AML-193 (cell line): ENCODE results near the gene SPTB.

Experiments
- DNase-seq, 2 experiments: peaks; one replicate each; lab custom pipeline; 2025; lab: John Stamatoyannopoulos, UW

Gene SPTB

DNA sequence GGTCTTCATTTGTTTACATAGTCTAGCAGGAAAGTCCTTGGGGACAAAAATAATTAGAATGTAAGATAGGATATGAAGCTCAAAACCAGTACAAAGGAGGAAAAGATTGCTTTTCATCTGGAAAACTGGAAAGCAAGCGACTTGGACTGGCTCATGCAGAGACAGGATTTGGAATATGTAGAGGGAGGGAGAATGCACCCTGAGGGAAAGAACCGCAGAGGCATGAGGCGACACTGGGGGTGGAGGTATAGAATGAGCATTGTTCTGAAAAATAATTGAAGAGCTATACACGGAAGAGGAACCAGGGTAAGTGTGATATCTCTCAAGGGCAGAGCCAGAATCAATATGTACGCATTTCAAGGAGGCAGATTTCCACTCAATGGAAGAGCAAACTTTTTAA lies 90.0 kb downstream of the SPTB start:
- DNase-seq, result no peak

DNA sequence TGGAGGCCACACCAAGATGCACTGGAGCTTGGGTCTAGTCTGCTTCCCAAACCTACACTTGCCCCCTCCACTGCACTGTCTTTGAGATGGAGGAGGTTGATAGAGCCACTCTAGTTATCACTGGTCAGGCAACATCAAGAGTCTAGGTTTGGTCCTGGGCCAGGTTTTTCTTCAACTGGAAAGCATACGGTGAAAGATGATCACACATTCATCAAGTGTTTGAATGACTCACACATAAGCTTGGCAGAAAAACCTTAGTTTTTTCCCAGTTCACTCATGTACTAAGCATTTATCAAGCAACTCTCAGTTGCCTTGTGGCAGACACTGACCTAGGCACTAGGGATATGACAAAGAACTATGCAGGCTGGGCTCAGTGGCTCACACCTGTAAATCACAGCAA lies 91.0 kb downstream of the SPTB start:
- DNase-seq, result no peak

GRCh38 chr14:64787619-64788018 lies 92.1 kb downstream of the SPTB start:
- no peak for DNase-seq

- DNase-seq, result no peak
These were observed 93.2 kb downstream of the SPTB start for GRCh38 chr14:64786296-64787149.

- DNase-seq, result no peak
These were observed 95.7 kb downstream of the SPTB start for GRCh38 chr14:64784006-64784405.

- DNase-seq, result no peak
These were observed 97.5 kb downstream of the SPTB start for GRCh38 chr14:64782196-64782595.

DNA sequence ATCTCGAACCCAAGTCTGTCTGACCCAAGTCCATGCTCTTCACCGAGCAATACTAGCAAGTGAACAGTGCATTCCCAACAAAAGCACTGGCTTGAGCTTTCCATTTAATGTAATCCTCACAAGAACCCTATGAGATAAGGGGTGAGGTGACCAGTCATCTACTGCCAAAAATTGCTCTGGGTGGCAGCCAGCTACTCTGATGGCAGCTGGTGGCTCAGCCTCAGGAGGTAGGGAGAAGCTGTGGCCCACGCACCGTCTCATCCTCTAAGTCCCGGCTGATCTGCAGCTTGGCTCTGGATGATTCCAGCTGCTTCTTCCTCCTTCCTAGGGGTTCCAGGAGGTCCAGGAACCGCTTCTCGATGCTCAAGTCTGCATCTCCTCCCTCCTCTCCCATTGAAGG lies 100.2 kb downstream of the SPTB start:
- no peak for DNase-seq

DNA sequence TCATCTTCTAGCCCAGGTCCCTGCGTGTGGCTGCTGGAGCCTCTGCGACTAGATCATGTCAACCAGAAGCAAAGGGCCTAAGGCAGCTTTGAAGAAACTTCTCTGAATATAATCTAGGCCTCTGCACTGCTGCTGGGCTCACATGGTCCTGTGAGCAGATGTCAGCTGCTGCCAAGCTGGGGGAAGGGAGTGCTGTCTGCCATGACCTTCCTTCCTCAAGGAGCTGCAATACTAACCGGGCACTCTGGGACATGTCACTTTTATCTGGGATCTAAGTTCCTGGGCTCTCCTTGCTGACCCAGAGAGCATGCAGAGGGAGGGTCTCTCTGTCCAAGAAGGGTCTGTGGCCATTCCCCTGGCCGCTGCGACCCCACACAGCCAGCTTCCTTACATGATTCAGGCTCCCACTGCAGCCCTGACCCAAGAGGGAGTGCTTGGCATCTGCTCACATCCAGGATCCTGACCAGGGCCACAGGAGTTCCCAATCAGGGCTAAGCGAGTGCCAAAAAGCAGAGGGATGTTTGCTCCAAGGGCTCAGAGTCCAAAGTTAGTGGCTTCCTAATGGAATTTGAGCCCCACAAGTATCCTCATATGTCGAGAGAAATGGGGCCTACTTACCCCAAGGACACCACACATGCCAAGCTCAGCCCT lies 101.5 kb downstream of the SPTB start:
- DNase-seq, result no peak

GRCh38 chr14:64777461-64777860 lies 102.2 kb downstream of the SPTB start:
- DNase-seq, result no peak

DNA sequence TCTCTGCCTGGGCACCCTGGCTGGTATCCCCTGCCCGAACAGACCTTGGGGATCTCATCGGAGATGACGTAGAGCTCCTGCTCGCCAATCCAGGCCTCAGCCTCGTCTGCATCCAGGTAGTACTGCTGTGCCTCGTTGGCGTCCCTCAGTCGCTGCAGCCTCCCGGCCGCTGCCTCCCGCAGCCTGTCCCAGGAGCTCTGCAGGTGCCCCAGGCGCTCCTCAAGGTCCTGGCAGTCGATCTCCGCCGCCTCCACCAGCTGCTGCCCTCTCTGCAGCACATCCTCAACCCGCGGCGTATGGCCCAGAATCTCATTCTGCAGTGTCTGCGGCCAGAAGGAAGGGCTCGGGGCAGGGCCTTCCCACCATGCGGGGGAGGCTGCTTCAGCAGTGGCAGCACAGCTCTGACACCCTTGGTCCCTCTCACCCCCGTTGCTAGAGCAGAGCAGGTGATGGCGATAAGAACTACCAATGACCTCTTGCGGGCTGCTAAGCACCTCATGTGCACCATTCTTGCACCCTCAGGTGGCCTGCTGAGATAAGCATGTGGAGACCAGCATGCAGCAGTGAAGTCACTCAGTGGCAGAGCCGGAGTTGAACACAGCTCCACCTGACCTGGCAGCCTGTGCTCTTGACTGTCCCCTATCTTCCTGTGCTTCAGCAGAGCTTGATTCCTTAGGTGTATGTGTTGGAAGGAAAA lies 104.5 kb downstream of the SPTB start:
- DNase-seq, result no peak

DNA sequence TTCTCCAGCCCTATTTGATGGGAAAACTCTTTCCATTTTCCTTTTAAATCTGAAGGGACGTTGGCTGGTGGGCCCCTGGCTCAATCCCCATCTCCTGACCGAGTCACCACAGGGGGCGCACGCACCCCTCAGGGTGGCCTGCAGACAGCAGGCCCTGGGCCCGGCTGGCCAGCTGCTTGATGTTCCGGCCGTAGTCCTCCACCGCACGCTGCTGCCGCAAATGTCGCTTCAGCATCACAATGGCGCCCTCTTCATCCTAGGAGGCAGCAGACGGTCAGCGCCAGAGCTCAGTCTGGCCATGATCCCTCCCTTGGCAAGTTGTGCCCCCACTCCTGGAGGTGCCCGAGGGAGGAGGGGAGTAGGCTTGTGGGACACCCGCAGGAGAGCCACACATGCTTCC lies 105.4 kb downstream of the SPTB start:
- no peak for DNase-seq

GRCh38 chr14:64773577-64773976 lies 106.1 kb downstream of the SPTB start:
- no peak for DNase-seq

DNA sequence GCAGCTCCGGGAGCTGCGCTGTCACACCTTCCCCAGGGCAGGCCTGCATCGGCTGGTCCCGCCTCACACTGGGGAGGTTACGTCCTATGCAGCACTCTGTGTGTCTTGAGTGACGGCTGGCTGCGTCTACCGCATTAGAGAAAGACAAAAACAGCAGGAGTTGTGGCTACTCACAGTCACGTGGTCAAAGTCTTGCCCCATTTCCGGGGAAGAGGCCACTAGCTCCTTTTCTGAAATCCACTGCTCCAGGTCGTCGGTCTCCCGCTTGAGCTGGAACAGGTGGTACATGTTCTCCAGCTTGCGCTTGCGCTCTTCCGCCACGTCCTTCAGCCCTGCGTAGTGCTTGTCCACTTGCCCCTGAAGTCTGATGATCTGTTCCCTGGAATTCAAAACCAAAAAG lies 106.7 kb downstream of the SPTB start:
- DNase-seq, result no peak

- no peak for DNase-seq
These were observed 107.2 kb downstream of the SPTB start for GRCh38 chr14:64772397-64772950.

- no peak for DNase-seq
These were observed 108.5 kb downstream of the SPTB start for GRCh38 chr14:64771161-64771560.

DNA sequence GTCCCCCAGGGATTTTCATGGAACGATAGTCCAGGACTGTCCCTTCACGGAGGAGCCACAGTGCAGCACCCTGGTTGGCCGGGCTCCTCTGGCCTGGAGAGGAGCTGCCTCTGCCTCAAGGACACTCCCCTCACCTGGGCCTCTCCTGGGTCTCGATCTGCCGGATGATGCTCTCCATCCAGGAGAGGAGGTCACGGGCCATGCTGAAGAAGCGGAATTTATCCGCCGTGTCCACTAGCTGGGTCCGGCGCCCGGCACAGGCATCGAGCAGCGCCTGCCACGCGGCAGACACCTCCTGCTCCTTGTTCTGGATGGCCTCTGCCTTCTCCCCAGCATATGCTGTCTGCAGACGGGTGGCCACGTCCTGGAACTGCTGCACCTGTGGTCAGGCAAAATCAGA lies 109.0 kb downstream of the SPTB start:
- DNase-seq, result no peak

GRCh38 chr14:64769096-64770020 lies 110.3 kb downstream of the SPTB start:
- no peak for DNase-seq

- no peak for DNase-seq
These were observed 111.2 kb downstream of the SPTB start for GRCh38 chr14:64768401-64769095.

DNA sequence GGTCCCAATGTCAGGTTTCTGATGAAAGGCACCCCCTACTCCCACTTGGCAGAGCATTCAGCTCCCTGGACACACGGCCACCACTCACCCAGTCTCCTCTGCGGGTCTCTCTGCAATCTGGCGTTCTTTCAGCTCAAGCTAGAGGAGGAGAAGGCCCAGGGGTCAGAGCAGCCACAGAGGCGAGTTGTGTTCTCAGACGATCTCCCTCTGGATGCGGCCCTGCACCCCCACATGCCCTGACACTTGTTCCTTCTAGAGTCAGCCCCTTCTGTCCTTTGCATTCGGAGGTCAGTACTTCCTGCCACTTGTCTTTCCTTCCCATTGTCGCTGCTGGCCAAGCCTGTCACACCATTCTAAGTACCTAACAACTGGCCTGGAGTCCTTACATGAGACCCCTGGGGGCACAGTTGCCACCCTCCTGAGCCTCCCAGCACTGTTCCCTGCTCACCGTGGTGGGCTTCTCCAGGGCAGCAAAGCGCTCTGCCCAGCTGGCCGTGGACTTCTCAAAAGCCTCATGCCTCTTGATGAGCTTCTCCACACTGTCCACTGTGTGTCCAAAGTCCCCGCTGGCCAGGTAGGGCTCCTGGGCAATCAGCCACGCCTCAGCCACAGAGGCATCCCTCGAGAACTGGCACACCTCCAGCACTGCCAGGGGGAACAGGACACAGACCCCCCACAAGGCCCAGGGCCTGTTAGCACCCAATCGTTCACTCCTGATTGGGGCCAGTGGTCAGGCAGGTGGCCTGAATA lies 112.3 kb downstream of the SPTB start:
- DNase-seq, result no peak

DNA sequence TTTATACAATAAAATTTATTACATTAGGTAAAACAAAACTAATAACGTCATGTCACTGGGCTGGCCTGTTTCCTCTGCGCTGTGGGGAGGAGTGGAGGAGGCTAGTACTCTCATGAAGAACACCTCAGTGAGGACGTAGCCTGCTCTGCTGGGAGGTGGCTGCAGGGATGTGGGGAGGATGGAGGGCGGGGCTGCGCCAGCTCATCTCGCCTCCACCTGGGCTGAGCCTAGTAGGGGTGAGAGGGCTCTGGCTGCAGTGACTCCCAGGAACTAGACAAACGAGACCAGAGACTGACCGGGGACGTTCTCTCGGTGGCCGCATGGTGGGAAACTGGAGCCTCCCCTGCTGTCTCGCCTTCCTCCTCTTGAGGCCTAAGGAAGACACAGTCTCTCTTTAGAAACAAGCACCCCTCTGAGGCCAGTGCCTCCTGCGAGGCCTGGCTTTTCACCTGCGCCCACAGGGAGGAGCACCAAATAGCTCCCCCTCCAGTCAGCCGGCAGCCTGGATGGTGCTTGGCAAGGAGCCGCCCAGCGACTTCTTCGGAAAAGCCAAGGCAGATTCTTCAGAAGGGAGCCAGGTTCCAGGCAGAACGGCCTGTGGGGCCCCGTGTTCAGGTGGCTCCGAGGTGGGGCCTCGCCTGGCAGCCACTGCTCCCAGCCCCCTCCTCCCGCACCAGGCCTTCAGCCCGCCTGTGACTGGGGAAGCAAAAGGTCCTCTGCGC lies 113.1 kb downstream of the SPTB start:
- no peak for DNase-seq
